Retinal pigment epithelial cell (primary cell): ENCODE results near the gene COX4I2.
A peak's percentile ranks its signal among the peaks of the same experiment; 100 is the strongest.

Experiments used
- DNase-seq: peaks from one replicate; pipeline ENCODE4 v3.0.0-alpha.2; 2010; ENCODE audit warnings: low read depth
- H3K4me3 ChIP-seq: 2 replicates; pipeline ENCODE4 v1.5.1; 2011; ENCODE audit warnings: mild to moderate bottlenecking, low read length, control low read depth, moderate library complexity
- TF ChIP-seq, protein P1 (sequence below): conservative IDR thresholded peaks from 2 replicates; pipeline ENCODE4 v1.5.1; 2011; ENCODE audit warnings: low read depth, low read length, control low read depth, inconsistent platforms

COX4I2 gene

GRCh38 chr20:31637660-31638059, at the start of gene COX4I2:
TSS of gene COX4I2 (plus strand) at chr20:31637912. CDS start at chr20:31639018, 1,106 bp downstream.
- DNase-seq, result no peak
- no peak within 1 kb of the TSS for H3K4me3 ChIP-seq
- TF ChIP-seq, protein P1, sequence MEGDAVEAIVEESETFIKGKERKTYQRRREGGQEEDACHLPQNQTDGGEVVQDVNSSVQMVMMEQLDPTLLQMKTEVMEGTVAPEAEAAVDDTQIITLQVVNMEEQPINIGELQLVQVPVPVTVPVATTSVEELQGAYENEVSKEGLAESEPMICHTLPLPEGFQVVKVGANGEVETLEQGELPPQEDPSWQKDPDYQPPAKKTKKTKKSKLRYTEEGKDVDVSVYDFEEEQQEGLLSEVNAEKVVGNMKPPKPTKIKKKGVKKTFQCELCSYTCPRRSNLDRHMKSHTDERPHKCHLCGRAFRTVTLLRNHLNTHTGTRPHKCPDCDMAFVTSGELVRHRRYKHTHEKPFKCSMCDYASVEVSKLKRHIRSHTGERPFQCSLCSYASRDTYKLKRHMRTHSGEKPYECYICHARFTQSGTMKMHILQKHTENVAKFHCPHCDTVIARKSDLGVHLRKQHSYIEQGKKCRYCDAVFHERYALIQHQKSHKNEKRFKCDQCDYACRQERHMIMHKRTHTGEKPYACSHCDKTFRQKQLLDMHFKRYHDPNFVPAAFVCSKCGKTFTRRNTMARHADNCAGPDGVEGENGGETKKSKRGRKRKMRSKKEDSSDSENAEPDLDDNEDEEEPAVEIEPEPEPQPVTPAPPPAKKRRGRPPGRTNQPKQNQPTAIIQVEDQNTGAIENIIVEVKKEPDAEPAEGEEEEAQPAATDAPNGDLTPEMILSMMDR, result no peak

DNA sequence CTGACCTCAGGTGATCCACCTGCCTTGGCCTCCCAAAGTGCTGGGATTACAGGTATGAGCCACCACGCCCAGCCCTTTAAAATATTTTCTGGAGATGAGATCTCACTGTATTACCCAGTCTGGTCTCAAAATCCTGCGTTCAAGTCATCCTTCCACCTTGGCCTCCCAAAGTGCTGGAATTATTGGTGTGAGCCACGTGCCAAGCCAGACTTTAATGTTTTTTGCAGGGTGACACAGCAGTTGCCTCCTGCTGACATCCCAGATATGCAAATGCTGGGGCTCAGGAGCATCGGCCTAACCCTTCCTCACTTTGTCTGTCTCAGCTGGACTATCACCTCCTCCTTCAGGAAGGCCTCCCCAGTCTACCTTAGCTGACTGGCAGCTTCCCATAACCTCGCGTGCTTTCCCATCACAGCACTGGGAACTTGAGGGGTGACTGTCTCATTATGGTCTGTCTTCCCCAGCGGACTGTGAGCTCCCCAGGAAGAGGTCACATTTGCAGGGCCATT, 46.9 kb upstream of the COX4I2 start:
- TF ChIP-seq, protein P1, result no peak
- no peak overlapping the region for H3K4me3 ChIP-seq
- DNase-seq, result no peak

GRCh38 chr20:31593221-31594001, 44.3 kb upstream of the COX4I2 start:
- H3K4me3 ChIP-seq, result no peak overlapping the region
- no peak for DNase-seq
- TF ChIP-seq, protein P1, result peak; percentile 17

DNA sequence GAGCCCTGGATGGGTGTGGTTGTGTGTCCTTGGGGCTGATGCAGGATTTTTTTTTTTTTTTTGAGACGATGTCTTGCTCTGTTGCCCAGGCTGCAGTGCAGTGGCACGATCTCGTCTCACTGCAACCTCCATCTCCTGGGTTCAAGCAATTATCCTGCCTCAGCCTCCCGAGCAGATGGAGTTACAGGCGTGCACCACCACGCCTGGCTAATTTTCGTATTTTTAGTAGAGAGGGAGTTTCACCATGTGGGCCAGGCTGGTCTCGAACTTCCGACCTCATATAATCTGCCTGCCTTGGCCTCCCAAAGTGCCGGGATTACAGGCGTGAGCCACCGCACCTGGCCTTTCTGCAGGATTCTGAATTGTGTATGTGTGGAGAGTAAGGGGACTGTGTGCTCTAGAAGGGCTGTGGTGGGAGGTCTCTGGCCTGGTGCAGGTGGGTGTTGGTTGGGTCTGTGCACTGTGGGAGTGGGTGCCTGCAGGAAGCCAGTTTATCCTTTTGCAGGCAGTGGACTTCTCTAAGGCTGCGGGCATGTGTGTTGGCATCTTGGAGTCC, 43.6 kb upstream of the COX4I2 start:
- no peak overlapping the region for H3K4me3 ChIP-seq
- TF ChIP-seq, protein P1, result no peak
- no peak for DNase-seq

GRCh38 chr20:31594558-31595379, 42.9 kb upstream of the COX4I2 start:
- TF ChIP-seq, protein P1, result no peak
- no peak for DNase-seq
- no peak overlapping the region for H3K4me3 ChIP-seq

GRCh38 chr20:31595380-31595653, 42.4 kb upstream of the COX4I2 start:
- TF ChIP-seq, protein P1, result no peak
- H3K4me3 ChIP-seq, result no peak overlapping the region
- DNase-seq, result no peak
